IMR-90 (cell line): Measurements from ENCODE around the gene EBF3.

ENCODE experiments used
- BHLHE40 ChIP-seq: fragments of 150-350 bp; IDR thresholded peaks from 2 replicates; pipeline ENCODE4 v1.6.1; 2016; ENCODE audit warnings: mild to moderate bottlenecking, low read depth, low read length
- POLR2A ChIP-seq: IDR thresholded peaks from 2 replicates; pipeline ENCODE4 v1.6.1; 2012; ENCODE audit warnings: mild to moderate bottlenecking, low read depth, low read length
- TF ChIP-seq, protein P1 (sequence below): fragments of 150-350 bp; IDR thresholded peaks from 2 replicates; pipeline ENCODE4 v1.6.1; 2017; ENCODE audit warnings: mild to moderate bottlenecking, antibody characterized with exemption, low read length, low read depth

DNA sequence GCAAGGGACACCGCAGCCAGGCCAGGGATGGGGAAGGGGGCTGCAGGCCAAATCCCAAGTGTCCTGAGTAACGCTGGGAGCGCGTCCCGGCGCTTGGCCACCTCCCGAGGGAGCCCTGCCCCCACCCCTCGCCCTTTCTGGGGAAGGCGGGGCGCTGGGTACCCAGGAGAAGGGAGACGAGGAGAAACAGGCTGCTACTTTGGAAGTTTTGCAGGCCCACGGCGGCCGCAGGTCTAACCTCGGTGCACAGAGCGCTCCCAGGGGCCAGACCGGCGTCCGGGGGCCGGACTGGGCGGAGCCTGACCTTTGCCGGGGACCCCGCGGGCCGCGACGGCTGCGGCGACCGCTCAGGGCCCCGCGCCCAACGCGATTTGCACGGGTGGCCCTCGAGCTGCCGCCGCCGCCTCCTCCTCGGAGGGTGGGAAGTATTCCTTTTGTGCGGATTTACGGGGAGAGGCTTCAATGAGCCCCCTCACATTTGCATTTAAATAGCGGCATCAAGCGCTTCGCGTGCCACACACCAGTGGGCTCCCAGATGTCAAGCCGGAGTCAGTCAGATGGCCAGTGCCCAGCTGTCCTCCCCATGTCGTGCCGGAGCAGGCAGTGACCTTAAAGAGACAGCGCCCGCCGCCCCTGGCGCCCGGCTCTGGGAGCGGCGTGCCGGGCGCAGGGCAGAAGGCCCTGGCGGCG is 3.0 kb upstream of the EBF3 start:
- TF ChIP-seq, protein P1, sequence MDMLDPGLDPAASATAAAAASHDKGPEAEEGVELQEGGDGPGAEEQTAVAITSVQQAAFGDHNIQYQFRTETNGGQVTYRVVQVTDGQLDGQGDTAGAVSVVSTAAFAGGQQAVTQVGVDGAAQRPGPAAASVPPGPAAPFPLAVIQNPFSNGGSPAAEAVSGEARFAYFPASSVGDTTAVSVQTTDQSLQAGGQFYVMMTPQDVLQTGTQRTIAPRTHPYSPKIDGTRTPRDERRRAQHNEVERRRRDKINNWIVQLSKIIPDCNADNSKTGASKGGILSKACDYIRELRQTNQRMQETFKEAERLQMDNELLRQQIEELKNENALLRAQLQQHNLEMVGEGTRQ: no peak
- TF ChIP-seq POLR2A (no peak), BHLHE40 (no peak)
